Esophagus (tissue), 2 donors: ENCODE measurements around the gene TEX11. TPM values are rescaled to one million over a fixed set of nuclear protein-coding genes. Genes with fewer than 3 reads are reported as not detected.
"Not testable (repeated sequence)": the region's sequence is repeated elsewhere in the genome, so short reads cannot be mapped to it uniquely, and the experiment has no call there.

Experiments
- H3K27ac ChIP-seq, 2 donors: one replicate each; pipeline ENCODE4 v1.5.1; 2013; ENCODE audit warnings: low read depth in 2 of 2, mild to moderate bottlenecking in 2 of 2, inconsistent platforms in 1 of 2, low read length in 1 of 2, moderate library complexity in 1 of 2
- H3K27me3 ChIP-seq, 2 donors: one replicate each; pipeline ENCODE4 v1.6.1; 2013; ENCODE audit warnings: low read length in 2 of 2, control low read depth in 1 of 2, mild to moderate bottlenecking in 1 of 2; ENCODE audit not compliant: insufficient read depth in 2 of 2, control insufficient read depth in 1 of 2
- H3K36me3 ChIP-seq, 2 donors: one replicate each; pipeline ENCODE4 v1.6.1; 2013; ENCODE audit warnings: low read length in 1 of 2; ENCODE audit not compliant: control insufficient read depth in 2 of 2, insufficient read depth in 2 of 2
- H3K4me1 ChIP-seq, 2 donors: one replicate each; pipeline ENCODE4 v1.6.1; 2013; ENCODE audit warnings: low read length in 1 of 2; ENCODE audit not compliant: control insufficient read depth in 2 of 2, insufficient read depth in 2 of 2
- H3K4me3 ChIP-seq, 2 donors: one replicate each; pipeline ENCODE4 v1.5.1; 2013; ENCODE audit warnings: low read length in 2 of 2, mild to moderate bottlenecking in 2 of 2, low read depth in 1 of 2, moderate library complexity in 1 of 2
- H3K9me3 ChIP-seq, 2 donors: one replicate each; pipeline ENCODE4 v1.6.1; 2013; ENCODE audit warnings: mild to moderate bottlenecking in 2 of 2, low read depth in 1 of 2, low read length in 1 of 2, moderate library complexity in 1 of 2; ENCODE audit not compliant: control insufficient read depth in 2 of 2, insufficient read depth in 1 of 2
- WGBS, 2 donors: extraction: QIAGEN DNeasy Blood & Tissue Kit; methylation state at CpG; one replicate each; pipeline ENCODE4 v1.1.7; 2013; 5-methylcytosine and 5-hydroxymethylcytosine counted together
- polyA plus RNA-seq, 2 donors: library from polyadenylated mRNA; stranded (reverse); fragments of 200-250 nt; gene quantifications; one replicate each; pipeline ENCODE4 v1.2.3, GENCODE V29; 2013
- donor health status: healthy with polysubstance abuse.
- donor health status: Bipolar disorder and iron deficiency.

TEX11 gene
- polyA plus RNA-seq, 2 donors, result not detected

DNA sequence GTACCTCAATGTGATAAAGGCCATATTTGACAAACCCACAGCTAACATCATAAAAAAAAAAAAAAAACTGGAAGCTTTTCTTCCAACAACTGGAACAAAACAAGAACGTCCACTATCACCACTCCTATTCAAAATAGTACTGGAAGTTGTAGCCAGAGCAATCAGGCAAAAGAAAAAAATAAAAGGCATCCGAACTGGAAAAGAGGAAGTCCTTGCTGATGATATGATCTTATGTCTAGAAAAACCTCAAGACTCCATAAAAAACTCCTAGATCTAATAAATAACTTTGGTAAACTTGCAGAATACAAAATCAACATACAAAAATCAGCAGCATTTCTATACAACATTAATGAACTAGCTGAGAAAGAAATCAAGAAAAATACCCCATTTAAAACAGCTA lies 134.3 kb downstream of the TEX11 start:
- WGBS, 2 donors, result 36 to 50% methylated on average over 2 of the region's 2 CpGs
- Histone ChIP-seq H3K4me1 (no peaks in the 10 kb centered on the region), H3K27me3 (no peaks in the 10 kb centered on the region), H3K9me3 (no peaks in the 10 kb centered on the region), H3K36me3 (no peaks in the 10 kb centered on the region), H3K4me3 (no peak overlapping the region), H3K27ac (no peak overlapping the region)

DNA sequence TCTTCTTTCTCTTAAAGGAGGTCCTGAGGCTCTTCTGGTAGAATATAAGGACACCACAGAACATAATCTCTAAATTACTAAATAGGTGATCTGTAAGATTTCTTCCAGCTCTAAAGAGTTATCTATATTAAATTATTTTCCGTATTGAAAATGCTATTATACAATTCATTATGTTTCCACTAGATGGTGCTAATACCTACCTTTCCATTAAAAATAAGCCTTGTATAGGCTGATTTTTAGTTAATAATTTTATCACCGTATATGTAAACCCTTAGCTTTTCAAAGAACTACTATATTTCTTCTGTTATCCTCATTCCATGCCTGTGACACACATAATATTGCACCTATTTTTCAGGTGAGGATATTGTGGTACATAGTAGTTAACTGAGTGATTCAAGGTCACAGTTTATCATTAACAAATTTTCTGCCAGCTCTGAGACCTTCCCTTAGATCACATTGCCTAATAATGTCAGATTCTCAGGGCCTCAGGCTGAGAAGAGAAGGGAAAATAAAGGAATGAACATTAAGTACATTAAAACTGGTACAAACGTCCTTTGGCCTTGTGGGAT lies 138.8 kb downstream of the TEX11 start:
- 17 to 23% methylated on average over 3 of the region's 3 CpGs for WGBS, 2 donors
- Histone ChIP-seq H3K27me3 (no peaks in the 10 kb centered on the region), H3K4me1 (no peaks in the 10 kb centered on the region)

DNA sequence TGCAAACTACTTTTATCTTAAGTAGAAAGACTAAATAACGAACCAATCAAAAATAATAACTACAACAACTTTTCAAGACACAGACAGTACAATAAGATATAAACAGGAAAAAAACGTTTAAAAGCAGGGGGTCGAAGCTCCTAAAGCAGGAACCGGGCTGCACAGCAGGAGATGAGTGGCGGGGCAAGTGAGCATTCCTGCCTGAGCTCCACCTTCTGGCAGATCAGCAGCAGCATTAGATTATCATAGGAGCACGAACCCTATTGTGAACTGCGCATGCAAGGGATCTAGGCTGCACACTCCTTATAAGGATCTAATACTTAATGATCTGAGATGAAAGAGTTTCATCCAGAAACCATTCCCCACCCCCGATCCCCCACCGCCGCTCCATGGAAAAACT lies 146.2 kb downstream of the TEX11 start:
- no peaks in the 10 kb centered on the region for H3K27me3 ChIP-seq
- H3K4me3 ChIP-seq, result no peak overlapping the region
- H3K9me3 ChIP-seq, result no peaks in the 10 kb centered on the region
- no peaks in the 10 kb centered on the region for H3K36me3 ChIP-seq
- no peaks in the 10 kb centered on the region for H3K4me1 ChIP-seq
- no peak overlapping the region for H3K27ac ChIP-seq
- WGBS, 2 donors, result 43 to 44% methylated on average over 10 of the region's 10 CpGs

More for the DNA sequence above, 138.8 kb downstream of the TEX11 start:
- no peaks in the 10 kb centered on the region for H3K36me3 ChIP-seq
- H3K27ac ChIP-seq, result no peak overlapping the region
- H3K9me3 ChIP-seq, result no peaks in the 10 kb centered on the region
- H3K4me3 ChIP-seq, result no peak overlapping the region

DNA sequence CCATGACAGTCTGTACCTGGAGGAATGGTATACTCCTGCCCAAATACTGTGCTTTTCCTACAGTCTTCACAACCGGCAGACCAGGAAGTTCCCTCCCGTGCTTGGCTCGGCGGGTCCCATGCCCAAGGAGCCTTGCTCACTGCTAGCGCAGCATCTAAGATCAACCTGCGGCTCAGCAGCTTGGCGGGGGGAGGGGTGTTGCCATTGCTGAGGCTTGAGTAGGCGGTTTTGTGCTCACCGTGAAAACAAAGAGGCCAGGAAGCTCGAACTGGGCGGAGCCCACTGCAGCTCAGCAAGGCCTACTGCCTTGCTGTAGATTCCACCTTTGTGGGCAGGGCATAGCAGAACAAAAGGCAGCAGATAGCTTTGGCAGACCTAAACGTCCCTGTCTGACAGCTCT lies 152.7 kb downstream of the TEX11 start:
- 57 to 66% methylated on average over 12 of the region's 12 CpGs for WGBS, 2 donors
- no peaks in the 10 kb centered on the region for H3K4me1 ChIP-seq
- H3K27ac ChIP-seq, result no peak overlapping the region
- H3K36me3 ChIP-seq, result no peaks in the 10 kb centered on the region
- H3K4me3 ChIP-seq, result no peak overlapping the region
- no peaks in the 10 kb centered on the region for H3K27me3 ChIP-seq
- H3K9me3 ChIP-seq, result no peaks in the 10 kb centered on the region

DNA sequence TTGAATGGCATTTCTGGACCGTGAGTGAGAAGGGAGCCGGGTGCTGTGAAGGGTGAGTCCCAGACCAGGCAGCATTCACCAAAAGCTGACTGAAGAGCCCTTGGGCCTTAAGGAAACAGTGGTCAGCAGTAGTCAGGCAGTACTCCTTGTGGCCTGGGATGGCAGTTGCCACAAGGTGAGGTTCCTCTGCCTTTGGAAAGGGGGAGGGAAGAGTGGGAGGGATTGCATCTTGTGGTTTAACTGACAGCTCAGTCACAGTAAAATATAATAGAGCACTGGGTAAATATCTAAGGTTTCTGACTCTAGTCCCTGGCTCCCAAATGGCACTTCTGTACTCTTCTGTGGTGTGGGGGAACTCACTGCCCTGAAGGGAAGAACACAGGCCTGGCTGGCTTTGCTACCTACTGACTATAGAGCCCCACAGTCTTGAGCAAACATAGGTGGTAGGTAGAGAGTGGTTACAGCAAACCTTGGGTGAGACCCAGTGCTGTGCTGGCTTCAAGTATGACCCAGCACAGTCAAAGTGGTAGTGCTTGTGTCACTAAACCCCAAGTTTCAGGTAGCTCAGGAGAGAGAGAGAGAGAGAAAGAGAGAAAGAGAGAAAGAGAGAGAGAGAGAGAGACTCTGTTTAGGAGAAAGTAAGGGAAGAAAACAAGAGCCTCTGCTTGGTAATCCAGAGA lies 154.2 kb downstream of the TEX11 start:
- H3K9me3 ChIP-seq, result no peaks in the 10 kb centered on the region
- no peaks in the 10 kb centered on the region for H3K4me1 ChIP-seq
- no peak overlapping the region for H3K27ac ChIP-seq
- no peaks in the 10 kb centered on the region for H3K27me3 ChIP-seq
- H3K4me3 ChIP-seq, result no peak overlapping the region
- no peaks in the 10 kb centered on the region for H3K36me3 ChIP-seq
- 77 to 87% methylated on average over 2 of the region's 2 CpGs for WGBS, 2 donors

DNA sequence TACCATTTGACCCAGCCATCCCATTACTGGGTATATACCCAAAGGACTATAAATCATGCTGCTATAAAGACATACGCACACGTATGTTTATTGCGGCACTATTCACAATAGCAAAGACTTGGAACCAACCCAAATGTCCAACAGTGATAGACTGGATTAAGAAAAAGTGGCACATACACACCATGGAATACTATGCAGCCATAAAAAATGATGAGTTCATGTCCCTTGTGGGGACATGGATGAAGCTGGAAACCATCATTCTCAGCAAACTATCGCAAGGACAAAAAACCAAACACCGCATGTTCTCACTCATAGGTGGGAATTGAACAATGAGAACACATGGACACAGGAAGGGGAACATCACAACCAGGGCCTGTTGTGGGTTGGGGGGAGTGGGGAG lies 174.7 kb downstream of the TEX11 start:
- H3K9me3 ChIP-seq, H3K27ac ChIP-seq, H3K27me3 ChIP-seq, H3K36me3 ChIP-seq, H3K4me1 ChIP-seq, H3K4me3 ChIP-seq: not testable (repeated sequence)
- 89 to 96% methylated on average over 3 to 4 of the region's 5 CpGs for WGBS, 2 donors

DNA sequence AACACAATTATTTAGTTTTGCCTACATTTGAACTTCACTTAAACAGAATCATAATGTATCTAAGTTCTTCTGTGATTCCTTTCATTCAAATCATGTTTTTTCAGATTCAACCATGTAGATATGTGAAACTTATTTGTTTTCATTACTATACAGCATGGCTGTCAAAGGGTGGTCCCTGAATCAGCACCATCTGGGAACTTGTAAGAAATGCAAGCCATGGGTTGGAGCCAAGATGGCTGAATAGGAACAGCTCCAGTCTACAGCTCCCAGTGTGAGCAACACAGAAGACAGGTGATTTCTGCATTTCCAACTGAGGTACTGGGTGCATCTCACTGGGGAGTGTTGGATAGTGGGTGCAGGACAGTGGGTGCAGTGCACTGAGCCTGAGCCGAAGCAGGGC lies 180.6 kb downstream of the TEX11 start:
- not testable (repeated sequence) for H3K4me3 ChIP-seq, H3K9me3 ChIP-seq, H3K27me3 ChIP-seq, H3K36me3 ChIP-seq, H3K4me1 ChIP-seq, H3K27ac ChIP-seq
- 77 to 86% methylated on average over 1 of the region's 1 CpG for WGBS, 2 donors

DNA sequence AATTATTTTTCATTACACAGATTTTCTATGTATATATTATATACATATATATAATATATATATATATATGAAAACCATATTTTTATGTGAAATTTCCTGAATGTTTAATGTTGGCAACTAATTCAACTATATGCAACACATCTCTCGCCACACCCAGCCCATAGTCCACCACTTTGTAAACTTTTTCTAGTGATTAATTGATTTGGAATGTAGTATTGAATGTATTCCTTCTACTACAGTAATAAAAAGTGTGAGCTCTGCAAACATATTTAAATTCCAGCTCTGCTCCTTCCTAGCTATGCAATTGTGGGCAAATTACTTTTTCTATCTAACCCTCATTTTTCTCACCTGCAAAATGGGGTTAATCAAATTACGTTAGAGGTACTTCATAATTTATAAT lies 187.8 kb downstream of the TEX11 start:
- H3K36me3 ChIP-seq, result no peaks in the 10 kb centered on the region
- no peaks in the 10 kb centered on the region for H3K27me3 ChIP-seq
- H3K27ac ChIP-seq, result no peak overlapping the region
- H3K4me3 ChIP-seq, result no peak overlapping the region
- 52 to 54% methylated on average over 2 of the region's 2 CpGs for WGBS, 2 donors
- H3K9me3 ChIP-seq, result no peaks in the 10 kb centered on the region
- no peaks in the 10 kb centered on the region for H3K4me1 ChIP-seq

DNA sequence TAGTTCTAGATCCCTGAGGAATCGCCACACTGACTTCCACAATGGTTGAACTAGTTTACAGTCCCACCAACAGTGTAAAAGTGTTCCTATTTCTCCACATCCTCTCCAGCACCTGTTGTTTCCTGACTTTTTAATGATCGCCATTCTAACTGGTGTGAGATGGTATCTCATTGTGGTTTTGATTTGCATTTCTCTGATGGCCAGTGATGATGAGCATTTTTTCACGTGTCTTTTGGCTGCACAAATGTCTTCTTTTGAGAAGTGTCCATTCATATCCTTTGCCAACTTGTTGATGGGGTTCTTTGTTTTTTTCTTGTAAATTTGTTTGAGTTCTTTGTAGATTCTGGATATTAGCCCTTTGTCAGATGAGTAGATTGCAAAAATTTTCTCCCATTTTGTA lies 197.2 kb downstream of the TEX11 start:
- H3K4me1 ChIP-seq, H3K9me3 ChIP-seq, H3K36me3 ChIP-seq, H3K27me3 ChIP-seq, H3K27ac ChIP-seq, H3K4me3 ChIP-seq: not testable (repeated sequence)
- 38 to 59% methylated on average over 1 of the region's 3 CpGs for WGBS, 2 donors
